OCI-LY3 (cell line): ENCODE data around the gene YIPF7.

Source experiments
- H2AFZ ChIP-seq: fragments of 200-600, 300-600 bp; shearing (Covaris generic); 2 replicates; pipeline ENCODE4 v1.6.0; 2014; ENCODE audit warnings: antibody characterized with exemption, low read depth, low read length
- H3K27ac ChIP-seq: fragments of 200-600, 300-600 bp; sonication (generic); 2 replicates; pipeline ENCODE4 v1.5.1; 2014; ENCODE audit warnings: mild to moderate bottlenecking, low read length, moderate library complexity, mixed read lengths
- H3K27me3 ChIP-seq: fragments of 200-600, 300-600 bp; sonication (generic); 2 replicates; pipeline ENCODE4 v1.6.1; 2014; ENCODE audit warnings: low read depth, low read length, mixed read lengths
- H3K36me3 ChIP-seq: fragments of 200-600, 300-600 bp; sonication (generic); replicated peaks from 2 replicates; pipeline ENCODE3; 2014; ENCODE audit warnings: low read depth, low read length, mixed read lengths
- H3K4me1 ChIP-seq: fragments of 300-600, 200-600 bp; sonication (generic); 2 replicates; pipeline ENCODE4 v1.6.1; 2014; ENCODE audit warnings: low read length, mixed read lengths
- H3K4me2 ChIP-seq: fragments of 200-600, 300-600 bp; sonication (generic); 2 replicates; pipeline ENCODE4 v1.6.1; 2014; ENCODE audit warnings: low read length, mixed read lengths
- H3K4me3 ChIP-seq: fragments of 300-600, 200-600 bp; sonication (generic); 2 replicates; pipeline ENCODE4 v1.5.1; 2014; ENCODE audit warnings: antibody characterized with exemption, mild to moderate bottlenecking, low read length, moderate library complexity
- H3K79me2 ChIP-seq: fragments of 300-600, 200-600 bp; shearing (Covaris generic); 2 replicates; pipeline ENCODE4 v1.6.1; 2014; ENCODE audit warnings: mild to moderate bottlenecking, low read length, mixed read lengths
- H3K9ac ChIP-seq: fragments of 300-600, 200-600 bp; shearing (Covaris generic); 2 replicates; pipeline ENCODE4 v1.6.0; 2014; ENCODE audit warnings: mild to moderate bottlenecking, low read length, moderate library complexity
- H3K9me3 ChIP-seq: fragments of 200-600, 300-600 bp; shearing (Covaris generic); 2 replicates; pipeline ENCODE4 v1.6.1; 2014; ENCODE audit warnings: low read length, mixed read lengths; ENCODE audit not compliant: insufficient read depth
- H4K20me1 ChIP-seq: fragments of 200-600, 300-600 bp; sonication (generic); 2 replicates; pipeline ENCODE4 v1.6.1; 2016; ENCODE audit warnings: low read length, mixed read lengths; ENCODE audit not compliant: insufficient read depth
- EZH2phosphoT487 ChIP-seq: fragments of 200-600 bp; shearing (Covaris generic); IDR thresholded peaks from 2 replicates; pipeline ENCODE4 v1.6.1; 2018; ENCODE audit warnings: antibody characterized with exemption, mixed run types, low read depth
- TF ChIP-seq, protein P1 (sequence below): fragments of 200-600, 300-600 bp; sonication (generic); IDR thresholded peaks from 2 replicates; pipeline ENCODE4 v1.5.1; 2014; ENCODE audit warnings: antibody characterized with exemption, low read length, low read depth

YIPF7 gene

GRCh38 chr4:44646151-44646550 is 5.3 kb downstream of the YIPF7 start:
- no peak overlapping the region for H2AFZ ChIP-seq
- H3K4me2 ChIP-seq, result no peak overlapping the region
- no peaks in the 10 kb centered on the region for H3K79me2 ChIP-seq
- no peaks in the 10 kb centered on the region for H4K20me1 ChIP-seq
- H3K4me1 ChIP-seq, result no peaks in the 10 kb centered on the region
- TF ChIP-seq EZH2phosphoT487, result no peak
- TF ChIP-seq, protein P1, sequence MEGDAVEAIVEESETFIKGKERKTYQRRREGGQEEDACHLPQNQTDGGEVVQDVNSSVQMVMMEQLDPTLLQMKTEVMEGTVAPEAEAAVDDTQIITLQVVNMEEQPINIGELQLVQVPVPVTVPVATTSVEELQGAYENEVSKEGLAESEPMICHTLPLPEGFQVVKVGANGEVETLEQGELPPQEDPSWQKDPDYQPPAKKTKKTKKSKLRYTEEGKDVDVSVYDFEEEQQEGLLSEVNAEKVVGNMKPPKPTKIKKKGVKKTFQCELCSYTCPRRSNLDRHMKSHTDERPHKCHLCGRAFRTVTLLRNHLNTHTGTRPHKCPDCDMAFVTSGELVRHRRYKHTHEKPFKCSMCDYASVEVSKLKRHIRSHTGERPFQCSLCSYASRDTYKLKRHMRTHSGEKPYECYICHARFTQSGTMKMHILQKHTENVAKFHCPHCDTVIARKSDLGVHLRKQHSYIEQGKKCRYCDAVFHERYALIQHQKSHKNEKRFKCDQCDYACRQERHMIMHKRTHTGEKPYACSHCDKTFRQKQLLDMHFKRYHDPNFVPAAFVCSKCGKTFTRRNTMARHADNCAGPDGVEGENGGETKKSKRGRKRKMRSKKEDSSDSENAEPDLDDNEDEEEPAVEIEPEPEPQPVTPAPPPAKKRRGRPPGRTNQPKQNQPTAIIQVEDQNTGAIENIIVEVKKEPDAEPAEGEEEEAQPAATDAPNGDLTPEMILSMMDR, result no peak
- H3K27ac ChIP-seq, result no peak overlapping the region
- H3K9ac ChIP-seq, result no peak overlapping the region
- H3K9me3 ChIP-seq, result peaks cover 12% of the 10 kb centered on the region; the same call in 1 of the 2 replicates
- H3K4me3 ChIP-seq, result no peak overlapping the region
- H3K36me3 ChIP-seq, result no peaks in the 10 kb centered on the region
- H3K27me3 ChIP-seq, result no peaks in the 10 kb centered on the region

DNA sequence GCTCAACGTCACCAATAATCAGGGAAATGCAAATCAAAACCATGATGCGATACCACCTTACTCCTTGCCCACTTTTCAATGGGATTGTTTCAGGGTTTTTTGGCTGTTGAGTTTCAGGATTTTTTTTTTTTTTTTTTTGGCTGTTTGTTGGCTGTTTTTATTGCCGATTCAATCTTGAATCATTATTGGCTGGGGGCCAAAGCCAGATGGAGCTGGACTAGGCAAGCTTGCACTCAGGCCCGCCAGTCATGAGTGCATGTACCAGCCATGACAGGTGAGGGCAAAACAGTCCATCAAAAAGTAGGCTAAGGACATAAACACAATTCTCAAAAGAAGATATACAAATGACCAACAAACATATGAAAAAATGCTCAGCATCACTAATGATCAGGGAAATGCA is 13.3 kb downstream of the YIPF7 start:
- H3K36me3 ChIP-seq, result no peaks in the 10 kb centered on the region
- H2AFZ ChIP-seq, result no peak overlapping the region
- no peak overlapping the region for H3K27ac ChIP-seq
- no peaks in the 10 kb centered on the region for H3K4me1 ChIP-seq
- no peaks in the 10 kb centered on the region for H4K20me1 ChIP-seq
- no peak overlapping the region for H3K4me3 ChIP-seq
- 0 out of 2 replicates have a peak, but pooled peaks cover under 1% of the 10 kb centered on the region for H3K9me3 ChIP-seq
- H3K4me2 ChIP-seq, result no peak overlapping the region
- no peak overlapping the region for H3K9ac ChIP-seq
- H3K79me2 ChIP-seq, result no peaks in the 10 kb centered on the region
- TF ChIP-seq EZH2phosphoT487, result no peak
- TF ChIP-seq, protein P1, result no peak
- no peaks in the 10 kb centered on the region for H3K27me3 ChIP-seq

DNA sequence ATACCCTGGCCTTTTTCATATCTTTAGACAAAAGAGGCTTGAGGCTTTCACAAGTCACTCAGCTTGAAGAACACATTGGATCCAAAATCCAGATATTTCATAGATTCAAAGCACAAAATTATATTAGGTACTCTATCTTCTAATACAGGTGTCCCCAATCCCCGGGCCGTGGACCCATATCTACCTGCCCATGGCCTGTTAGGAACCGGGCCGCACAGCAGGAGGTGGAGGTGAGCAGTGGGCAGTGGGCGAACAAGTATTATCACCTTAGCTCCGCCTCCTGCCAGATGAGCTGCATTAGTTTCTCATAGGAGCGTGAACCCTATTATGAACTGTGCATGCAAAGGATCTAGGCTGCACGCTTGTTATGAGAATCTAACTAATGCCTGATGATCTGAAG is 18.7 kb downstream of the YIPF7 start:
- TF ChIP-seq, protein P1, result no peak
- H3K9me3 ChIP-seq, result no peaks in the 10 kb centered on the region
- no peaks in the 10 kb centered on the region for H3K79me2 ChIP-seq
- H2AFZ ChIP-seq, result no peak overlapping the region
- peaks cover 6% of the 10 kb centered on the region for H3K4me1 ChIP-seq
- no peak overlapping the region for H3K9ac ChIP-seq
- H3K27ac ChIP-seq, result no peak overlapping the region
- no peaks in the 10 kb centered on the region for H3K36me3 ChIP-seq
- H4K20me1 ChIP-seq, result no peaks in the 10 kb centered on the region
- H3K27me3 ChIP-seq, result no peaks in the 10 kb centered on the region
- no peak overlapping the region for H3K4me2 ChIP-seq
- no peak overlapping the region for H3K4me3 ChIP-seq

DNA sequence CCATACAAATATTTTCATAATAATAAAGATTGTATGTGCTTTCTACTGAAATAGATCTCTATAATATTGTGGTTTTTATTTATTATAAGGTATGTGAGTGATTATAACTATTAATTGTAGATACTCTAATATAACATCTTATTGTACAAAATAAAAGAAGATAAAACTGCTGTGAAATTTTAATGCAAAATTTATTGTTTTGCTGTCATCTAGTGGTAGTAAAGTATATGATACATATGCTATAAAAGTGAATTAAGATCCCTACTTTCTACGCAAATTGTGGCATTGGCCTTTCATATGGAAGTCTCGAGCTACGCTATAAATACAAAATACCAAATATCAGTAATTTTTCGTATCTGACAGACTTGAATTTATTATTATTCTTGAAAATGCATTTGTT is 19.3 kb downstream of the YIPF7 start:
- H4K20me1 ChIP-seq, result no peaks in the 10 kb centered on the region
- no peak overlapping the region for H3K9ac ChIP-seq
- no peak overlapping the region for H3K4me2 ChIP-seq
- H3K36me3 ChIP-seq, result no peaks in the 10 kb centered on the region
- H3K4me3 ChIP-seq, result no peak overlapping the region
- no peaks in the 10 kb centered on the region for H3K9me3 ChIP-seq
- no peak overlapping the region for H2AFZ ChIP-seq
- TF ChIP-seq, protein P1, result peak; percentile 40
- TF ChIP-seq EZH2phosphoT487, result no peak
- peaks cover 6% of the 10 kb centered on the region for H3K4me1 ChIP-seq
- no peaks in the 10 kb centered on the region for H3K79me2 ChIP-seq
- H3K27me3 ChIP-seq, result no peaks in the 10 kb centered on the region
- no peak overlapping the region for H3K27ac ChIP-seq
